NOMO-1 treated with DMSO at 0.1 percent for 48 hours (cell line): ENCODE data around the gene USP22.

Experiments used
- DNase-seq: peaks from one replicate; lab custom pipeline; 2025; ENCODE audit not compliant: unreplicated experiment; lab: John Stamatoyannopoulos, UW

USP22 gene

GRCh38 chr17:21002309-21003006 is 40.4 kb downstream of the USP22 start:
- no peak for DNase-seq

- DNase-seq, result no peak
Observed at GRCh38 chr17:21001813-21002221, 41.0 kb downstream of the USP22 start.

- DNase-seq, result no peak
Observed at GRCh38 chr17:21001111-21001812, 41.5 kb downstream of the USP22 start.

GRCh38 chr17:20999841-21000532 is 42.8 kb downstream of the USP22 start:
- DNase-seq, result no peak

- DNase-seq, result no peak
Observed at GRCh38 chr17:20999044-20999573, 43.7 kb downstream of the USP22 start.

GRCh38 chr17:20998571-20999043 is 44.2 kb downstream of the USP22 start:
- DNase-seq, result no peak

GRCh38 chr17:20997711-20998570 is 44.9 kb downstream of the USP22 start:
- no peak for DNase-seq

GRCh38 chr17:20996724-20997615 is 45.8 kb downstream of the USP22 start:
- DNase-seq, result no peak

GRCh38 chr17:20995873-20996723 is 46.7 kb downstream of the USP22 start:
- DNase-seq, result no peak

- no peak for DNase-seq
Observed at GRCh38 chr17:20995164-20995872, 47.5 kb downstream of the USP22 start.

- no peak for DNase-seq
Observed at GRCh38 chr17:20994779-20995149, 48.0 kb downstream of the USP22 start.

- DNase-seq, result no peak
Observed at GRCh38 chr17:20993863-20994778, 48.7 kb downstream of the USP22 start.

- DNase-seq, result peak; percentile 55
Observed at GRCh38 chr17:20992987-20993862, 49.6 kb downstream of the USP22 start.

GRCh38 chr17:20992416-20992815 is 50.4 kb downstream of the USP22 start:
- no peak for DNase-seq

- no peak for DNase-seq
Observed at GRCh38 chr17:20991276-20992037, 51.4 kb downstream of the USP22 start.
